Activated naive CD8-positive, alpha-beta T cell treated with anti-CD3 and anti-CD28 coated beads, Interleukin-2, amount 50 U/mL, for 24 hours (primary cell): ENCODE results near the gene AZIN2.

ENCODE experiments used
- ATAC-seq: fragments of 150-1000 bp; cut with Tn5 transposase; one replicate; pipeline ENCODE4 v1.10.0; 2021
- DNase-seq: peaks from one replicate; pipeline ENCODE4 v3.0.0; 2021
- H3K27ac Mint-ChIP-seq: one replicate; pipeline ENCODE4 v1.8.0; 2021; ENCODE audit warnings: mild to moderate bottlenecking, mixed read lengths
- H3K27me3 Mint-ChIP-seq: one replicate; pipeline ENCODE4 v1.8.0; 2021; ENCODE audit warnings: mixed read lengths
- H3K36me3 Mint-ChIP-seq: one replicate; pipeline ENCODE4 v1.8.0; 2021; ENCODE audit warnings: low read depth, mixed read lengths
- H3K4me1 Mint-ChIP-seq: one replicate; pipeline ENCODE4 v1.8.0; 2021; ENCODE audit warnings: mixed read lengths
- H3K4me3 Mint-ChIP-seq: one replicate; pipeline ENCODE4 v1.8.0; 2021; ENCODE audit warnings: mild to moderate bottlenecking, moderate library complexity, mixed read lengths
- H3K9me3 Mint-ChIP-seq: one replicate; pipeline ENCODE4 v1.8.0; 2021; ENCODE audit warnings: mixed read lengths

Gene AZIN2

DNA sequence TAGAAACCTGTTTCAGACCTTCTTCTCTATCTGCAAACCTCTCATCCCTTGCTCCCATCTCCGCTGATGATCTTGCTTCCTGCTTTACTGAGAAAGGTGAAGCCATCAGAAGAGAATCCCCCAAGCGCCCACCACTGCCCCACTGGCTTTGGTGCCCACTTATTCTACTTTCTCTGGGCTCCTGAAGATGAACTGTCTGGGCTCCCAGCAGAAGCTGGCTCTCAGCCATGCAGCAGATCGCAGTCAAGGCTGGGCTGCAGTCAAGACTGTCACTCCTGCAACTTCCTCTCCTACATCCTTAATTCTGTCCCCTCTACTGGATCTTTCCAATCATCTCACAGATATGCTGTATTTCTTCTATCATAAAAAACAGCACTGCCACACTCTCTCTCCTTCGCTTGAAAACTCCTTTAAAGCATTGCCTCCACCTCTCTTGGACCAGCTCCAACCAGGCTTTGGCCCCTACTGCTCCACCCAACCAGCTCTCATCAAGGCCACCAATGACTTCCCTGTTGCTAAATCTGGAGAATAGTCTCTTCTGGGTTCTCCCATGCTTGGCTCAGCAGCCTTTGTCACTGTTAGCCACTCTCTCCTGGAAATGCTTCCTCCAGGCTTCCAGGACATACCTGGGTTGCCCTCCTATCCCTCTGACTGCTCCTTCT lies 75.1 kb downstream of the AZIN2 start:
- Mint-ChIP-seq H3K9me3 (no peaks in the 10 kb centered on the region), H3K27me3 (no peaks in the 10 kb centered on the region), H3K36me3 (no peaks in the 10 kb centered on the region), H3K27ac (no peak overlapping the region), H3K4me1 (no peaks in the 10 kb centered on the region), H3K4me3 (no peak overlapping the region)
- no peak for DNase-seq
- no peak for ATAC-seq

DNA sequence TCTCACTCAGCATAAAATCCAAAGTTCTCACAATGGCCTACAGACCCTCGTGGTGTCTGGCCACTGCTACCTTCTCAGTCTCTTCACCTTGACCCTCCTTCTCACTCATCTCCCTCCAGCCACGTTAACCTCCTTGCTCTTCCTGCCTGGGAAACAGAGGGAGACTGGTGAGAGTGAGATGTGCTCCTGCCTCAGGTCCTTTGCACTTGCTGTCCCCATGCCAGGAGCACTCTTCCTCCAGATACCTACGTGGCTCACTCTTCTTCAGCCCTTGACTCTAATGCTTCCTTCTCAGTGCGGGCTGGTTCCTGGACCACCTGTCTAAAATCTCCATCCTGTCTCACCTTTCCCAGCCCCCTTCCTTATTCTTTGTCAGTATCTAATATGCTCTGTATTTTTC lies 76.2 kb downstream of the AZIN2 start:
- no peak for DNase-seq
- no peaks in the 10 kb centered on the region for H3K9me3 Mint-ChIP-seq
- H3K36me3 Mint-ChIP-seq: peaks cover under 1% of the 10 kb centered on the region
- no peak for ATAC-seq
- no peak overlapping the region for H3K27ac Mint-ChIP-seq
- H3K27me3 Mint-ChIP-seq: no peaks in the 10 kb centered on the region
- H3K4me1 Mint-ChIP-seq: no peaks in the 10 kb centered on the region
- no peak overlapping the region for H3K4me3 Mint-ChIP-seq

DNA sequence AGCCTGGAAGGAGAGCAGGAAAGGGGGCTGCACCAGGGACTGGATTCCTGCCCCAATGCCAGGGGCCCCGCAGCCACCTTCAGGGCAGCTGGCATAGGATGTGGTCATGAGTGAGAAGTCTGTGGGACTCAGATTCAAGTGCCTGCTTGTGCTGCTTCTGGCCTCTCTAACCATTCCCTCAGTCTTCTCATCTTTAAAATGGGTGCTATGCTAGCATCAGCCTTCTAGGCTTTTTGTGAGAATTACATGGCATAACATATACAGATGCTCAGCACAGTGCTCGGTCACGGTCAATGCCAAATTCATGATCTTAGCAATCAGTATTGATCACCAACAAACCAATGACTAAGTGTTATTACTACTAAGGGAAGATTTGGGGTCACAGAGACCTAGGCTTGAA lies 77.4 kb downstream of the AZIN2 start:
- DNase-seq: no peak
- Mint-ChIP-seq H3K4me3 (no peak overlapping the region), H3K27ac (no peak overlapping the region), H3K9me3 (no peaks in the 10 kb centered on the region), H3K4me1 (no peaks in the 10 kb centered on the region), H3K27me3 (no peaks in the 10 kb centered on the region), H3K36me3 (peaks cover 1% of the 10 kb centered on the region)
- no peak for ATAC-seq

DNA sequence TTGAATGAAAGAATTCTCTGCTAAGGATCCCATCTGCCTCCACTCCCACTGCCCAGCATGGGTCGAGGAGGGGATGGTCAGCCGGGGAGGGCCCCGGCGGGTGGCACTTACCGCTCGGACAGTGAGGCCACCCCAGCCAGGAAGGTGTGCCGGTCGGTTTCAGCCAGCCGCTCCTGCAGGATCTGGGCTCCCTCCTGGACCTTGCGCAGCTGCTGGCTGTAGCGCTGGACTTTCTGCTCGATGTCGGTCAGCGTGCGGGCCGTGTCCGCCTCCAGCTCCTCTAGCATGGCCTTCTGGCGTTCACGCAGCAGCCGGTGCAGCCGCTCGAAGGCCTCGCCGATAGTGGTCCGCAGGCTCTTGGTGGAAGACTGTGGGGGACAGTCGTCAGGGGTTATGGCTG lies 78.6 kb downstream of the AZIN2 start:
- Mint-ChIP-seq H3K36me3 (peaks cover 3% of the 10 kb centered on the region), H3K27me3 (no peaks in the 10 kb centered on the region), H3K4me3 (no peak overlapping the region), H3K27ac (no peak overlapping the region), H3K4me1 (no peaks in the 10 kb centered on the region), H3K9me3 (no peaks in the 10 kb centered on the region)
- DNase-seq (no peak), ATAC-seq (no peak)

DNA sequence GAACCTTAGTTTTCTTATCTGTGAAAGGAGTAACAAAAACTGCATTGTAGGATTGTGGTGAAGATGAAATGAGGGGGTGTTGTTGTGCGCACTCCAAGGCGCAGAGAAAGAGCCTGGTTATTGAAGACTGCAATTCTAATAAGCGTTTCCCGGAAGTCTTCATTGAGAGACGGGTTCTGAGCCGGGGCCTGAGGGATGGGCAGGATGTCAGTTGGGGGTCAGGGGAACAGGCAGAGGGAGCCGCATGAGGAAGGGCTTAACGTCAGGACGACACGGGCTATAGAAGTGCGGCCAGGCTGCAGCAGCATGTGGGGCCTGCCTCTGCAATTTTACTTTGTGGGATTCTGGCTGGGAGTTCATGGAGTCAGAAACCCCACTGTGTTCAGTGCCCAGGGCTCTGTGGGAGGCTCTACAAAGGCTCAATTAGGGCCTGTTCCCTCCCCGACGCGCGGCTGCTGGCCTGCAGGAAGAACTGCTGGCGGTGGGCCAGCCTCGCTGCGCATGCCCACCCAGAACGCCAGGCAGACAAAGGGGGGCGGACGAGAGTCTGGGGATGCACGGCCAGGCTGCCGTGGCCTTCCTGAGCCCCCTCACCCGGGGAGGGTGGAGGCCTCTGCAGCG lies 80.2 kb downstream of the AZIN2 start:
- H3K36me3 Mint-ChIP-seq: peaks cover 3% of the 10 kb centered on the region
- H3K27me3 Mint-ChIP-seq: no peaks in the 10 kb centered on the region
- H3K4me1 Mint-ChIP-seq: no peaks in the 10 kb centered on the region
- ATAC-seq (no peak), DNase-seq (no peak)
- no peaks in the 10 kb centered on the region for H3K9me3 Mint-ChIP-seq
- no peak overlapping the region for H3K27ac Mint-ChIP-seq
- no peak overlapping the region for H3K4me3 Mint-ChIP-seq

DNA sequence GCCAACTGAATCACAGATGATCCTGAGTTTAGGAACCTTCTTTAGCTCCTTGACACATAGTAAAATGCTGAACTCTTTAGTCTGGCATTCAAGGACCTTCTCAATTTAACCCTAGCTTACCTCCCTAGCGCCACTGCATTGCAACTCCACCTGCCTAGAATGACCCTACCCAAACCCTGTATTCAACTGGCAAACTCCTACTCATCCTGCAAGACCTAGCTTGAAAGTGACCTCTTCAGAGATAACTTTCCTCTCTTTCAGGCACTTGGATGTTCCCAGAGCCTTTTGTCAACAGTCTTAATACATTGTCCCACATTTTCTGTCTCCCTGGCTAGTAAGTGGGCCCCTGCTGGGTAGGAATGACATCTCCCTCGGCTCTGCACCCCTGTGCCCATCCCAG lies 81.2 kb downstream of the AZIN2 start:
- DNase-seq: no peak

DNA sequence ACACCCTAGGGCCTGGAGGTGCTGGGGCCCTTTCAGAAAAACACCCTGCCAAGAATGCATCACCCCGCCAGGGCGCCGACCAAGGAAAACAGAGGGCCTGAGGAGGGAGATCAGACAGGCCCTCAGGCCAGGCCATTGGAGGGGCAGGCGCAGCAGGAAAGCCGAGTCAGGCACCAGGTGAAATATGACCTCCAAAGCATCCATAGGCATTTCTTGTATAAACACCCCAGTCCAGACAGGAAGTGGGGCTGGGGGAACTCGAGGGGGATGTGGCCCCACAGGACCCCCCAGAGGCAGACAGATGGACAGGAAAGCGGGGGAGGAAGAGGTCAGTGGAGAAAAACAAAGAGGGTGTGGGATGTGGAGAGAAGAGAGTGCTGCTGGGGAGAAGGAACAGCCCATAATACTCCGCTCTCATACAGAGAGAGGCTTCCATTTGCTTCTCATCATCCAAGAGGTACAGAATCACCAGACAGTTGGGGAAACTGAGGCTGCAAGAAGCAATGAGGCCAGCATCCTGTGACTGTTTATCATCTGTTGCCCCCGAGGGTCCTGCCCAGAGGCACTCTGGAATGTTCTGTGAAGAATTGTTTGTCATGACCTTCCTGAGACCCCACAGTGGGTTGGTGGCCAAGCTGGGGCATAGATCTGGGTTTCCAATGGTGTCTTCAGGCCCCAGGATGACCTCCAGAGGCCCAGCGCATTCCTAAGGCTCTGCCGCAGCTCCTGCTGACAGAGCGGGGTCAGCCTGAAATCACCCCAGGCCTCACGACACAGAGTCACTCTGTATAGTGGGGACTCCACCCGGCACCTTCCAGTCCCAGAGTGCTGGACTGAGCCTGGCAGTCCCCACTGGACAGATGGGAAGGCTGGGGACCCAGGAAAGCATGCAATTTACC lies 82.9 kb downstream of the AZIN2 start:
- Mint-ChIP-seq H3K4me1 (no peaks in the 10 kb centered on the region), H3K4me3 (no peak overlapping the region), H3K36me3 (peaks cover 5% of the 10 kb centered on the region), H3K27ac (no peak overlapping the region), H3K27me3 (no peaks in the 10 kb centered on the region), H3K9me3 (no peaks in the 10 kb centered on the region)
- DNase-seq: no peak
- no peak for ATAC-seq

More for the DNA sequence above, 81.2 kb downstream of the AZIN2 start:
- H3K27me3 Mint-ChIP-seq: no peaks in the 10 kb centered on the region
- ATAC-seq: no peak
- no peak overlapping the region for H3K4me3 Mint-ChIP-seq
- no peaks in the 10 kb centered on the region for H3K9me3 Mint-ChIP-seq
- H3K27ac Mint-ChIP-seq: no peak overlapping the region
- H3K4me1 Mint-ChIP-seq: no peaks in the 10 kb centered on the region
- peaks cover 3% of the 10 kb centered on the region for H3K36me3 Mint-ChIP-seq

DNA sequence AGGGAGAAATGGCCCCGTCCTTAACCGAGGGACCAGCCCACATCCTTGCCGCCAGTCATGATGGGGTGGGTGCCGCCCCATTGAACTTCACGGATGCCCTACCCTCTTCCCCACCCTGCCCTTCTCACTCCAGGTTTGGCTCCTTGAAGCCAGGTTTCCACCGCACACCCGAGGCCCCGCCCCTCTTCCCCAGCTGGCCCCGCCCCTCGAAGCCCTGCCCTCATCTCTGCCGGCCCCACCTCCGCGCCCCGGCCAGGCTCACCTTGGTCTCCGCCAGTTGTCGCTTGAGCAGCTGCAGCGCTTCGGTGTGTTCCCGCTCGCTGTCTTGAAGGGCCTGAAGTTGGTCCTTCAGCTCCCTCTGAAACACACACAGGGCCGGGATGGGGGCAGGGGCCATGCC lies 84.3 kb downstream of the AZIN2 start:
- no peaks in the 10 kb centered on the region for H3K9me3 Mint-ChIP-seq
- DNase-seq: no peak
- H3K4me1 Mint-ChIP-seq: no peaks in the 10 kb centered on the region
- peaks cover 5% of the 10 kb centered on the region for H3K36me3 Mint-ChIP-seq
- H3K4me3 Mint-ChIP-seq: no peak overlapping the region
- no peak for ATAC-seq
- no peak overlapping the region for H3K27ac Mint-ChIP-seq
- H3K27me3 Mint-ChIP-seq: no peaks in the 10 kb centered on the region

DNA sequence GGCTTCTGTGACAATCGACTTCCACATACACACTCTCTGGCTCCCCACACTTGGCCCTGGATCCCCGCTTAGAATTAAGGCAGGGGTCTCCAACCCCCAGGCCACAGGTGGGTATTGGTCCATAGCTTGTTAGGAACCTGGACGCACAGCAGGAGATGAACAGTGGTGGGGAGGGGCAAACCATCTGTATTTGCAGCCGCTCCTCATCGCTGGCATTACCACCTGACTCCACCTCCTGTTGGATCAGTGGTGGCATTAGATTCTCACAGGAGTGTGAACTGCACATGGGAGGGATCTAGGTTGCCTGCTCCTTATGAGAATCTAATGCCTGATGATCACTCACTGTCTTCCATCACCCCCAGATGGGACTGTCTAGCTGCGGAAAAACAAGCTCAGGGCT lies 84.9 kb downstream of the AZIN2 start:
- no peak overlapping the region for H3K4me3 Mint-ChIP-seq
- H3K9me3 Mint-ChIP-seq: no peaks in the 10 kb centered on the region
- no peak overlapping the region for H3K27ac Mint-ChIP-seq
- no peak for ATAC-seq
- H3K36me3 Mint-ChIP-seq: peaks cover 5% of the 10 kb centered on the region
- no peak for DNase-seq
- H3K4me1 Mint-ChIP-seq: no peaks in the 10 kb centered on the region
- H3K27me3 Mint-ChIP-seq: no peaks in the 10 kb centered on the region

DNA sequence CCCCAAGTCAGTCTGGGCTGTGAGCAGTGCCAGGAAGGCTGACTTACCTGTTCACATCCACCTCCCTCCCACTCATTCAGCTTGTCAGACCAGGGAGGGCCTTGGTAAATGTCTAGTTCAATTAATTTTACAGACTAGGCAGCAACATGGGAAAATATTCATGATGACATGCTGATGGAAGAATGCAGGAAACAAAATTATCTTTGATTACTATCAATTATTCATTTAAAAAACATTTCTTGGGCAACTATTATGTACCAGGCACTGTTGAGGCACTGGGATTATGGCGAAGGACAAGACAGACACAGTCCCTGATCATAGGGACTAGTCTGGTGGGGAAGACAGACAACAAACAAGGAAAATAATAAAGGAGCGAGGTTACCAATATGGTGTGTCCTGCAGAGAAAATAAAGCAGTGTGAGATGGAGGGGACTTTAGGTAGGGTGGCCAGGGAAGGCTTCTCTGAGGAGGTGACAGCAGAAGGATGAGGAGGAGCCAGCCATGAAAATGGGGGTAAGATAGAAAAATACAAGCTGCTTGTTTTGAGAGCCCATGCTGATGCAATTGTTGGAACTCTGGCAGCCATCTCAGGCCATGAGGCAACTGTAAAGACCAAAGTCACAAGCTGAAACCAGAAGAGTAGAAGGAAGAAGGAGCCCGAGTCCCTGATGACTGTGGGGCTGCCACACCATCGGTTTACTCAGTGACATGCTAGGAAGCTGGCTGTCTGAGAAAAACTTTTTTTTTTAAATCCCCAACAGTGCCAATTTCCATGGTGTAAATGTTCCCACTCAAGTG lies 86.9 kb downstream of the AZIN2 start:
- H3K27ac Mint-ChIP-seq: no peak overlapping the region
- no peaks in the 10 kb centered on the region for H3K9me3 Mint-ChIP-seq
- no peak overlapping the region for H3K4me3 Mint-ChIP-seq
- H3K36me3 Mint-ChIP-seq: peaks cover 4% of the 10 kb centered on the region
- DNase-seq: no peak
- H3K27me3 Mint-ChIP-seq: no peaks in the 10 kb centered on the region
- ATAC-seq: no peak
- H3K4me1 Mint-ChIP-seq: no peaks in the 10 kb centered on the region

DNA sequence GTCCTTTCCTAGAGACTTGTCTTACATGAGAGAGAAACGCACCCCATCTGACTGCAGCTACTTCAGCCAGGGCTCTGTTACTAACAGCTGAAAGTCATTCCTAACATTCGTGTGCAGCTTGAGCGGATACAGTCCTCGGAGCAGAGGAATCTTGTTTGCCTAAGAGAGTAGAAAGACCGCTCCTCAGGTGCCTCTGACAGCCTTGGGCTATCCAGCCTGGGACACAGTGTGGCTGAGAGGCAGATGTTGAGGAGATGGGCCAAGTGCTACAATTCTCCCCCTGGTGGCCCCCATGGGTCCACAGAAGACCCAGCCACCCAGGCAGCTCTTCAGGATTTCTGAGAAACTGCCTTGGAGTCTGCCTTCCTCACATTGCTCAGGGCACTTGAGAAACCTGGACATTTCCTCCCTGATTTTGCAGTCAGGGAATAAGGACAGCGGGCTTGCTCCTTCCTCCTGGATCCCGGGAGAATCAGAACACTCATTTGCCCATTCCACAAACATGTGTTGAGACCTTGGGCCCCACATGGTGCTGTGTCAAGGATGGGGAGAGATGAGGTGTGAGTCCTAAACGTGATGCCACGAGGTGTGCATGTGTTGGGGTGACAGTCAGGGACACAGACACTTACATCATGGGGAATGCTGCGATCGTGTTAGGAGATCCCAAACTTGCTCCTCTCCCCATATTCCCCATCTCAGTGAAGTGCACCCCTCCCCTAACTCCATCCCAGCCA lies 87.8 kb downstream of the AZIN2 start:
- Mint-ChIP-seq H3K4me1 (no peaks in the 10 kb centered on the region), H3K9me3 (no peaks in the 10 kb centered on the region), H3K27ac (no peak overlapping the region), H3K27me3 (no peaks in the 10 kb centered on the region), H3K4me3 (no peak overlapping the region), H3K36me3 (peaks cover 3% of the 10 kb centered on the region)
- DNase-seq (no peak), ATAC-seq (no peak)

DNA sequence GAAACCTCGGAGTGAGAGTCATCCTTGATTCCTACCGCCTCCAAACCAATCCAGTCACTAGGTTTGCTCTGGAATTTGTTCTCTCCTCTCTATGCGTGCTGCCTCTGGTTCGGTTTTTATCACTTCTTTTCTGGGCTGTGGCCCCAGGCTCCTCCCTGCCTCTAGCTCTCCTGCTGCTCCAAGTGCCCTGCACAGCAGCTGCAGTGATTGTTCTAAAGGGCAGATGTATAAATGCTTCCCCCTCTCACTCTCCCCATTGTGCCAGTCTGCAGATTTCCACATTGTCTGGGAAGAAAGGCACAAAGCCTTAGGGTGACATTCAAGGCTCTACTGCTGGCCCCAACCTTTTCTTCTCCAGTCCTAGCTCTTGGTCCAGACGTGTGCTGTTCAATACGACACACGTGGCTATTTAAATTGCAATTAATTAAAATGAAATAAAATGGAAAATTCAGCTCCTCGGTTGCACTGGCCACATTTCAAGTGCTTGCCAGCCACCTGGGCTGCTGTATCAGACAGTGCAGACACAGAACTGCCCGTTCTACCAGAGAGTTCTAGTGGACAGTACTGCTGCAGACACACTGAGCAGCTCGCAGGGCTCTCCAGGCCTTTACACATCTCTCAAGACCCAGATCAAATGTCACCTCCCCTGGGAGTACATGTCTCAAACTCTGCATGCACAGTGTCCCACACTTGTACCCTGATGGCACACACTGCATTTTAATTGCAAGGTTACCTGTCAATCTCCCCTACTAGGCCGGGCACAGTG lies 88.5 kb downstream of the AZIN2 start:
- no peaks in the 10 kb centered on the region for H3K4me1 Mint-ChIP-seq
- ATAC-seq: no peak
- no peak overlapping the region for H3K27ac Mint-ChIP-seq
- no peak overlapping the region for H3K4me3 Mint-ChIP-seq
- DNase-seq: no peak
- H3K9me3 Mint-ChIP-seq: no peaks in the 10 kb centered on the region
- peaks cover 2% of the 10 kb centered on the region for H3K36me3 Mint-ChIP-seq
- no peaks in the 10 kb centered on the region for H3K27me3 Mint-ChIP-seq
